H9 (cell line): Measurements from ENCODE around the gene KRTAP5-9. TPM values are rescaled to one million over a fixed set of nuclear protein-coding genes. Genes with fewer than 3 reads are reported as not detected.

ENCODE experiments used
- DNase-seq: peaks from one replicate; pipeline ENCODE4 v3.0.0-alpha.2; 2017
- H2AFZ ChIP-seq: one replicate; pipeline ENCODE4 v1.6.1; 2013; ENCODE audit warnings: mild to moderate bottlenecking, low read length, control low read depth, moderate library complexity
- H2AK5ac ChIP-seq: 2 replicates; pipeline ENCODE4 v1.6.1; 2013; ENCODE audit warnings: low read length, control low read depth, mixed read lengths; ENCODE audit not compliant: insufficient read length
- H2BK120ac ChIP-seq: one replicate; pipeline ENCODE4 v1.6.1; 2013; ENCODE audit warnings: low read depth, mild to moderate bottlenecking, low read length, control low read depth, inconsistent platforms; ENCODE audit not compliant: poor library complexity, severe bottlenecking
- H2BK12ac ChIP-seq: 2 replicates; pipeline ENCODE4 v1.6.1; 2013; ENCODE audit warnings: low read length, control low read depth, mixed read lengths, low read depth; ENCODE audit not compliant: insufficient read length
- H2BK15ac ChIP-seq: 2 replicates; pipeline ENCODE4 v1.6.1; 2013; ENCODE audit warnings: low read depth, low read length, control low read depth
- H2BK20ac ChIP-seq: one replicate; pipeline ENCODE4 v1.6.1; 2013; ENCODE audit warnings: low read depth, mild to moderate bottlenecking, low read length, control low read depth, inconsistent platforms; ENCODE audit not compliant: poor library complexity, severe bottlenecking
- H2BK5ac ChIP-seq: 2 replicates; pipeline ENCODE4 v1.6.1; 2013; ENCODE audit warnings: low read length, control low read depth, mixed read lengths; ENCODE audit not compliant: insufficient read length
- H3K14ac ChIP-seq: 2 replicates; pipeline ENCODE4 v1.6.1; 2013; ENCODE audit warnings: low read length, control low read depth; ENCODE audit not compliant: insufficient read depth
- H3K18ac ChIP-seq: 2 replicates; pipeline ENCODE4 v1.6.1; 2013; ENCODE audit warnings: low read depth, mild to moderate bottlenecking, mixed read lengths, low read length, control low read depth; ENCODE audit not compliant: insufficient read length
- H3K23ac ChIP-seq: 2 replicates; pipeline ENCODE4 v1.6.1; 2013; ENCODE audit warnings: low read length, control low read depth, mixed read lengths, low read depth; ENCODE audit not compliant: insufficient read length
- H3K23me2 ChIP-seq: 2 replicates; pipeline ENCODE4 v1.6.1; 2013; ENCODE audit warnings: low read depth, mild to moderate bottlenecking, mixed read lengths, low read length, control low read depth; ENCODE audit not compliant: insufficient read length, poor library complexity, severe bottlenecking
- H3K27ac ChIP-seq: 2 replicates; pipeline ENCODE4 v1.5.1; 2013; ENCODE audit warnings: low read length, control low read depth, mixed read lengths, low read depth; ENCODE audit not compliant: insufficient read length
- H3K27me3 ChIP-seq: 2 replicates; pipeline ENCODE4 v1.6.1; 2013; ENCODE audit warnings: low read length, control low read depth, inconsistent platforms; ENCODE audit not compliant: insufficient read depth
- H3K4ac ChIP-seq: 2 replicates; pipeline ENCODE4 v1.6.1; 2013; ENCODE audit warnings: low read depth, mild to moderate bottlenecking, control low read depth, inconsistent platforms, low read length, moderate library complexity
- H3K4me1 ChIP-seq: 2 replicates; pipeline ENCODE4 v1.6.1; 2013; ENCODE audit warnings: low read length, control low read depth, inconsistent platforms; ENCODE audit not compliant: insufficient read depth
- H3K4me2 ChIP-seq: 2 replicates; pipeline ENCODE4 v1.6.1; 2013; ENCODE audit warnings: low read length, control low read depth, mixed read lengths; ENCODE audit not compliant: insufficient read length, insufficient read depth
- H3K56ac ChIP-seq: 2 replicates; pipeline ENCODE4 v1.6.1; 2013; ENCODE audit warnings: low read depth, mild to moderate bottlenecking, mixed read lengths, low read length, control low read depth; ENCODE audit not compliant: insufficient read length
- H3K79me1 ChIP-seq: 2 replicates; pipeline ENCODE4 v1.6.1; 2013; ENCODE audit warnings: low read depth, mild to moderate bottlenecking, moderate library complexity, low read length, control low read depth, inconsistent platforms; ENCODE audit not compliant: insufficient read depth, poor library complexity, severe bottlenecking
- H3K79me2 ChIP-seq: 2 replicates; pipeline ENCODE4 v1.6.1; 2013; ENCODE audit warnings: low read length, control low read depth, inconsistent platforms; ENCODE audit not compliant: insufficient read depth
- H3K9ac ChIP-seq: 2 replicates; pipeline ENCODE4 v1.6.1; 2013; ENCODE audit warnings: low read length, control low read depth, mixed read lengths; ENCODE audit not compliant: insufficient read length; ENCODE audit errors: extremely low read depth
- H3K9me3 ChIP-seq: one replicate; pipeline ENCODE4 v1.6.1; 2013; ENCODE audit warnings: low read depth, low read length, inconsistent platforms; ENCODE audit not compliant: control insufficient read depth
- H3T11ph ChIP-seq: one replicate; pipeline ENCODE4 v1.6.1; 2013; ENCODE audit warnings: mild to moderate bottlenecking, low read length, control low read depth, inconsistent platforms
- H4K20me1 ChIP-seq: one replicate; pipeline ENCODE4 v1.6.1; 2013; ENCODE audit not compliant: control insufficient read depth, insufficient read length, insufficient read depth
- H4K5ac ChIP-seq: 2 replicates; pipeline ENCODE4 v1.6.1; 2013; ENCODE audit warnings: low read depth, mild to moderate bottlenecking, mixed read lengths, low read length, control low read depth; ENCODE audit not compliant: insufficient read length
- H4K8ac ChIP-seq: replicated peaks from 2 replicates; pipeline ENCODE4 v1.6.1; 2013; ENCODE audit warnings: low read length, control low read depth, mixed read lengths, low read depth; ENCODE audit not compliant: insufficient read length
- H4K91ac ChIP-seq: 2 replicates; pipeline ENCODE4 v1.6.1; 2013; ENCODE audit warnings: low read depth, mild to moderate bottlenecking, moderate library complexity, mixed read lengths, low read length, control low read depth; ENCODE audit not compliant: insufficient read length
- H3K27ac Mint-ChIP-seq, 3 experiments: 2 replicates in 2 of 3; 3 replicates in 1 of 3; pipeline ENCODE4 v1.8.0; 2020 to 2021; ENCODE audit warnings: mixed read lengths in 3 of 3, mild to moderate bottlenecking in 1 of 3, moderate library complexity in 1 of 3
- H3K27me3 Mint-ChIP-seq: 2 replicates; pipeline ENCODE4 v1.8.0; 2021; ENCODE audit warnings: low read depth, mild to moderate bottlenecking, moderate library complexity, mixed read lengths
- H3K36me3 Mint-ChIP-seq, 3 experiments: 2 replicates in 2 of 3; 3 replicates in 1 of 3; pipeline ENCODE4 v1.8.0; 2020 to 2021; ENCODE audit warnings: low read depth in 3 of 3, mixed read lengths in 3 of 3; ENCODE audit not compliant: insufficient read depth in 1 of 3
- H3K4me1 Mint-ChIP-seq, 2 experiments: 2 replicates each; pipeline ENCODE4 v1.8.0; 2020; ENCODE audit warnings: mixed read lengths in 2 of 2
- H3K4me3 Mint-ChIP-seq, 2 experiments: 2 replicates in 1 of 2; 3 replicates in 1 of 2; pipeline ENCODE4 v1.8.0; 2020 to 2021; ENCODE audit warnings: mild to moderate bottlenecking in 2 of 2, mixed read lengths in 2 of 2, moderate library complexity in 1 of 2
- H3K9me3 Mint-ChIP-seq, 2 experiments: 2 replicates in 1 of 2; 3 replicates in 1 of 2; pipeline ENCODE4 v1.8.0; 2020; ENCODE audit warnings: mild to moderate bottlenecking in 2 of 2, mixed read lengths in 2 of 2, moderate library complexity in 1 of 2
- WGBS: extraction: QIAGEN DNeasy Blood & Tissue Kit; methylation state at CpG from one replicate; pipeline ENCODE4 v1.1.7; 2013; ENCODE audit warnings: missing lambda C conversion rate, low lambda C conversion rate, mixed read lengths; ENCODE audit not compliant: insufficient read length; ENCODE audit errors: extremely low coverage; 5-methylcytosine and 5-hydroxymethylcytosine counted together
- total RNA-seq: library from RNA; stranded (reverse); gene quantifications from 2 replicates; pipeline ENCODE4 v1.2.1, GENCODE V29; 2021
- TF ChIP-seq, protein P1 (sequence below): fragments of 200-600 bp; sonication (generic); conservative IDR thresholded peaks from 3 replicates; pipeline ENCODE4 v1.8.0; 2021; ENCODE audit warnings: antibody characterized with exemption, mild to moderate bottlenecking

The KRTAP5-9 gene
- total RNA-seq, 1 experiment from 2014 or later: not detected

DNA sequence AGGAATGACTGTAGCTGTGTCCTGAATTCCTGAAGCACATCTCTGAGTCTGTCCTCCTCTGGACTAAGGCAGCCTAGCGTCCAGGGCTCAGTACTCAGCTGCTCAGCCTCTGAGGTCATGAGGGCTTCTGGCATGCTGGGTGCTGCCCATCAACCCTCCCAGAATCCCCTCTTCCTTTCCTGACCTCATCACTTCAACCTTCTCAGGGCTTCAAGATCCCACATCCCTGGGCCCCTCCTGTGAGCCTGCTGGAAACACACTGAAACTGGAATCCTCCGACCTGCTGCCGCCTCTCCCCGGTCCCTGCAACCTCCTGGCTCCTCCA, 9.6 kb upstream of the KRTAP5-9 start:
- no peak overlapping the region for H2AK5ac ChIP-seq
- H4K91ac ChIP-seq: no peak overlapping the region
- no peak overlapping the region for H3K27ac ChIP-seq
- Mint-ChIP-seq H3K4me3 (no peak overlapping the region), H3K4me1 (peaks cover 7 to 9% of the 10 kb centered on the region in 2 experiments), H3K9me3 (peaks cover 6 to 7% of the 10 kb centered on the region in 2 experiments), H3K27ac (0 out of 7 replicates have a peak overlapping the region, but pooled peaks of 1 of the 3 experiments have one; percentile 74), H3K27me3 (peaks cover 16% of the 10 kb centered on the region), H3K36me3 (peaks cover 5 to 12% (median 6%) of the 10 kb centered on the region in 3 experiments; a peak in 6 of 7 replicates)
- DNase-seq: no peak
- H3K14ac ChIP-seq: no peak overlapping the region
- H2BK15ac ChIP-seq: no peak overlapping the region
- H3T11ph ChIP-seq: no peak overlapping the region
- H3K4me1 ChIP-seq: no peaks in the 10 kb centered on the region
- no peak overlapping the region for H3K4me2 ChIP-seq
- no peak overlapping the region for H4K5ac ChIP-seq
- no peak overlapping the region for H2BK5ac ChIP-seq
- TF ChIP-seq, protein P1, sequence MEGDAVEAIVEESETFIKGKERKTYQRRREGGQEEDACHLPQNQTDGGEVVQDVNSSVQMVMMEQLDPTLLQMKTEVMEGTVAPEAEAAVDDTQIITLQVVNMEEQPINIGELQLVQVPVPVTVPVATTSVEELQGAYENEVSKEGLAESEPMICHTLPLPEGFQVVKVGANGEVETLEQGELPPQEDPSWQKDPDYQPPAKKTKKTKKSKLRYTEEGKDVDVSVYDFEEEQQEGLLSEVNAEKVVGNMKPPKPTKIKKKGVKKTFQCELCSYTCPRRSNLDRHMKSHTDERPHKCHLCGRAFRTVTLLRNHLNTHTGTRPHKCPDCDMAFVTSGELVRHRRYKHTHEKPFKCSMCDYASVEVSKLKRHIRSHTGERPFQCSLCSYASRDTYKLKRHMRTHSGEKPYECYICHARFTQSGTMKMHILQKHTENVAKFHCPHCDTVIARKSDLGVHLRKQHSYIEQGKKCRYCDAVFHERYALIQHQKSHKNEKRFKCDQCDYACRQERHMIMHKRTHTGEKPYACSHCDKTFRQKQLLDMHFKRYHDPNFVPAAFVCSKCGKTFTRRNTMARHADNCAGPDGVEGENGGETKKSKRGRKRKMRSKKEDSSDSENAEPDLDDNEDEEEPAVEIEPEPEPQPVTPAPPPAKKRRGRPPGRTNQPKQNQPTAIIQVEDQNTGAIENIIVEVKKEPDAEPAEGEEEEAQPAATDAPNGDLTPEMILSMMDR: no peak
- H3K79me1 ChIP-seq: no peaks in the 10 kb centered on the region
- no peak overlapping the region for H3K18ac ChIP-seq
- H3K79me2 ChIP-seq: no peaks in the 10 kb centered on the region
- no peak overlapping the region for H3K4ac ChIP-seq
- no peak overlapping the region for H2AFZ ChIP-seq
- no peaks in the 10 kb centered on the region for H3K23me2 ChIP-seq
- no peak overlapping the region for H3K23ac ChIP-seq
- H3K9ac ChIP-seq: no peak overlapping the region
- no peaks in the 10 kb centered on the region for H4K20me1 ChIP-seq
- H3K56ac ChIP-seq: no peak overlapping the region
- H3K27me3 ChIP-seq: no peaks in the 10 kb centered on the region
- no peaks in the 10 kb centered on the region for H3K9me3 ChIP-seq
- no peak overlapping the region for H2BK12ac ChIP-seq
- H2BK20ac ChIP-seq: no peak overlapping the region
- H2BK120ac ChIP-seq: no peak overlapping the region
- no CpG with 5 or more reads among the region's 4 CpGs for WGBS
- H4K8ac ChIP-seq: no peak overlapping the region
